SK-N-SH (cell line): ENCODE data around the gene FBXW9. TPM values are rescaled to one million over a fixed set of nuclear protein-coding genes. Genes with fewer than 3 reads are reported as not detected.
A peak's percentile ranks its signal among the peaks of the same experiment; 100 is the strongest.

Experiments used
- CTCF ChIA-PET: fragments of 300-600, 350-600 bp; formaldehyde crosslinking; extraction: SDS; loops from one replicate; lab custom pipeline; 2021; lab: Yijun Ruan, JAX
- POLR2A ChIA-PET: fragments of 350-600 bp; sonication (Branson Sonifier 250); formaldehyde crosslinking; extraction: SDS; loops from one replicate; lab custom pipeline; 2020; ENCODE audit warnings: antibody characterized with exemption, inconsistent platforms; lab: Yijun Ruan, JAX
- DNase-seq: peaks from one replicate; pipeline ENCODE4 v3.0.0; 2012
- H2AFZ ChIP-seq: fragments of 200-600 bp; sonication (generic); 2 replicates; pipeline ENCODE4 v1.8.1; 2016; ENCODE audit warnings: antibody characterized with exemption, mild to moderate bottlenecking, low read depth
- H3F3A ChIP-seq: fragments of 200-600 bp; sonication (generic); replicated peaks from 2 replicates; pipeline ENCODE3; 2016; ENCODE audit warnings: antibody characterized with exemption, mild to moderate bottlenecking; ENCODE audit not compliant: insufficient read depth
- H3K27ac ChIP-seq, 2 experiments: fragments of 200-500 bp in 1 of 2; fragments of 200-600 bp in 1 of 2; sonication (Bioruptor generic) in 1 of 2; sonication (generic), shearing (Covaris generic) in 1 of 2; 2 replicates each; pipeline versions ENCODE4 v1.5.1 to v1.6.1; 2014 to 2016; ENCODE audit warnings: low read depth in 2 of 2, inconsistent platforms in 1 of 2, low read length in 1 of 2, mild to moderate bottlenecking in 1 of 2, mixed read lengths in 1 of 2
- H3K27me3 ChIP-seq: fragments of 200-600 bp; sonication (generic), shearing (Covaris generic); 2 replicates; pipeline ENCODE4 v1.6.1; 2016; ENCODE audit warnings: mixed run types; ENCODE audit not compliant: insufficient read depth
- H3K36me3 ChIP-seq, 2 experiments: fragments of 200-500 bp in 1 of 2; fragments of 200-600 bp in 1 of 2; sonication (Bioruptor generic) in 1 of 2; sonication (generic) in 1 of 2; replicated peaks in 1 of 2; 2 replicates each; pipeline versions ENCODE3 to v1.5.1; 2014 to 2016; ENCODE audit warnings: low read length in 1 of 2, mild to moderate bottlenecking in 1 of 2; ENCODE audit not compliant: insufficient read depth in 2 of 2, control insufficient read depth in 1 of 2
- H3K4me1 ChIP-seq, 2 experiments: fragments of 200-500 bp in 1 of 2; fragments of 200-600 bp in 1 of 2; sonication (Bioruptor generic) in 1 of 2; sonication (generic), shearing (Covaris generic) in 1 of 2; 2 replicates each; pipeline versions ENCODE4 v1.5.1 to v1.6.1; 2014 to 2016; ENCODE audit warnings: low read depth in 1 of 2, low read length in 1 of 2, mixed run types in 1 of 2; ENCODE audit not compliant: insufficient read depth in 2 of 2, control insufficient read depth in 1 of 2
- H3K4me2 ChIP-seq: fragments of 200-600 bp; sonication (generic), shearing (Covaris generic); 2 replicates; pipeline ENCODE4 v1.6.1; 2017; ENCODE audit warnings: mixed run types
- H3K4me3 ChIP-seq, 2 experiments: fragments of 200-500 bp in 1 of 2; fragments of 200-600 bp in 1 of 2; sonication (Bioruptor generic) in 1 of 2; sonication (generic), shearing (Covaris generic) in 1 of 2; 2 replicates each; pipeline versions ENCODE4 v1.5.1 to v1.8.1; 2014 to 2016; ENCODE audit warnings: low read depth in 2 of 2, inconsistent platforms in 1 of 2, low read length in 1 of 2, mild to moderate bottlenecking in 1 of 2, mixed read lengths in 1 of 2, moderate library complexity in 1 of 2
- H3K79me2 ChIP-seq: fragments of 200-600 bp; sonication (generic); 2 replicates; pipeline ENCODE4 v1.8.1; 2017; ENCODE audit warnings: mild to moderate bottlenecking; ENCODE audit not compliant: insufficient read depth
- H3K9ac ChIP-seq: fragments of 200-600 bp; sonication (generic); 2 replicates; pipeline ENCODE4 v1.6.1; 2017; ENCODE audit warnings: mixed run types
- H3K9me2 ChIP-seq: fragments of 200-600 bp; sonication (generic); 2 replicates; pipeline ENCODE4 v1.6.1; 2017; ENCODE audit warnings: mixed run types
- H3K9me3 ChIP-seq: fragments of 200-600 bp; sonication (generic); 2 replicates; pipeline ENCODE4 v1.6.1; 2017; ENCODE audit warnings: mixed run types, mild to moderate bottlenecking, moderate library complexity
- H4K20me1 ChIP-seq: fragments of 200-600 bp; sonication (generic); 2 replicates; pipeline ENCODE4 v1.6.1; 2017; ENCODE audit warnings: mild to moderate bottlenecking, mixed run types; ENCODE audit not compliant: insufficient read depth
- CTCF ChIP-seq: fragments of 200-600 bp; sonication (generic); IDR thresholded peaks from 2 replicates; pipeline ENCODE4 v1.6.1; 2017; ENCODE audit warnings: antibody characterized with exemption, mild to moderate bottlenecking, moderate library complexity
- EP300 ChIP-seq, 2 experiments: IDR thresholded peaks; 2 replicates each; pipeline versions ENCODE4 v1.4.0 to v1.6.1; 2012; ENCODE audit warnings: borderline replicate concordance in 1 of 2, low read depth in 1 of 2, low read length in 1 of 2
- MXI1 ChIP-seq: IDR thresholded peaks from 2 replicates; pipeline ENCODE4 v1.6.1; 2012; ENCODE audit warnings: mild to moderate bottlenecking, low read depth, low read length, improper control_type of control experiment
- NRF1 ChIP-seq: IDR thresholded peaks from 2 replicates; pipeline ENCODE4 v1.6.1; 2012; ENCODE audit warnings: low read depth, mild to moderate bottlenecking, low read length
- PBX3 ChIP-seq: IDR thresholded peaks from 2 replicates; pipeline ENCODE4; 2012
- TAF1 ChIP-seq: IDR thresholded peaks from 2 replicates; pipeline ENCODE4 v1.6.1; 2012; ENCODE audit warnings: low read depth, mild to moderate bottlenecking, low read length, moderate library complexity, borderline replicate concordance
- TEAD4 ChIP-seq: IDR thresholded peaks from 2 replicates; pipeline ENCODE4 v1.4.0; 2012; ENCODE audit warnings: mild to moderate bottlenecking, borderline replicate concordance; ENCODE audit not compliant: insufficient read depth
- WGBS: methylation state at CpG from one replicate; pipeline ENCODE4 v1.1.6; 2017; ENCODE audit warnings: low lambda C conversion rate; 5-methylcytosine and 5-hydroxymethylcytosine counted together
- polyA plus RNA-seq, 3 experiments: library from polyadenylated mRNA; depleted of rRNA; stranded (reverse); fragments of >200 nt; gene quantifications; 2 replicates each; pipeline ENCODE4 v1.2.3, GENCODE V29; 2012

Gene FBXW9
- polyA plus RNA-seq, 1 of the 3 experiments (the other 2 are of a cell fraction), result 26.6 TPM

- Histone ChIP-seq H3K9me3 (no peaks in the 10 kb centered on the region), H3K27ac (peak overlapping the region; percentile 89), H3F3A (peaks cover 8% of the 10 kb centered on the region), H2AFZ (no peak overlapping the region), H3K27me3 (no peaks in the 10 kb centered on the region), H3K79me2 (peaks cover 74% of the 10 kb centered on the region), H3K36me3 (peaks cover 14 to 20% of the 10 kb centered on the region in 2 experiments), H3K9ac (peak overlapping the region; percentile 95), H3K4me1 (peaks cover 7 to 8% of the 10 kb centered on the region in 2 experiments; a peak in 3 of 4 replicates), H3K9me2 (no peaks in the 10 kb centered on the region), H3K4me3 (peak overlapping the region; percentile 63 to 85), H3K4me2 (peak overlapping the region; percentile 99), H4K20me1 (no peaks in the 10 kb centered on the region)
- POLR2A ChIA-PET, result interaction anchor here (0.7 to 1.7 kb wide), 4 partner anchors 16 to 72 kb away, joined by 4 to 5 read pairs (median 4); partner anchors contain the start of genes FBXW9, GET3 and JUNB
- CTCF ChIA-PET, result interaction anchor here (0.6 to 3.8 kb wide), 7 partner anchors 12 to 244 kb away, joined by 3 to 25 read pairs (median 8); partner anchors contain the start of genes GET3 and TRIR
- peak; percentile 62 for DNase-seq
- 6% methylated on average over 28 of the region's 59 CpGs for WGBS
- 0 out of 2 replicates have a peak, but pooled peaks have one; percentile 29 for TF ChIP-seq MXI1
- TF ChIP-seq TEAD4, result no peak
- 0 out of 2 replicates have a peak, but pooled peaks have one; percentile 12 for TF ChIP-seq NRF1
- no peak for TF ChIP-seq EP300 (IDR thresholded peaks at IDR 0.05; ENCODE audit: borderline replicate concordance in 1 of 2, low read depth in 1 of 2, low read length in 1 of 2)
- no peak for TF ChIP-seq CTCF
These were observed 24.6 kb upstream of the FBXW9 start for GRCh38 chr19:12720851-12721655.

GRCh38 chr19:12720296-12720695 is 23.9 kb upstream of the FBXW9 start:
- H3K27ac ChIP-seq, result peak overlapping the region; percentile 89; a peak in 3 of 4 replicates
- no peaks in the 10 kb centered on the region for H3K9me3 ChIP-seq
- peak overlapping the region; percentile 95 for H3K9ac ChIP-seq
- H3K4me2 ChIP-seq, result peak overlapping the region; percentile 99
- WGBS, result 94% methylated on average over 10 of the region's 10 CpGs
- H3K9me2 ChIP-seq, result no peaks in the 10 kb centered on the region
- ChIA-PET CTCF (interaction anchor here (1.4 to 3.7 kb wide), 3 partner anchors 38 to 156 kb away, joined by 3 to 25 read pairs (median 24); no protein-coding TSS in a partner anchor), POLR2A (no interaction called here)
- no peak overlapping the region for H2AFZ ChIP-seq
- peaks cover 7 to 8% of the 10 kb centered on the region in 2 experiments; a peak in 3 of 4 replicates for H3K4me1 ChIP-seq
- peaks cover 79% of the 10 kb centered on the region for H3K79me2 ChIP-seq
- no peaks in the 10 kb centered on the region for H3K27me3 ChIP-seq
- TF ChIP-seq TEAD4 (no peak), PBX3 (no peak), TAF1 (no peak)
- TF ChIP-seq, all 33 proteins: peak for 0
- Histone ChIP-seq H4K20me1 (no peaks in the 10 kb centered on the region), H3K4me3 (peak overlapping the region; percentile 63 to 85), H3F3A (peaks cover 8% of the 10 kb centered on the region), H3K36me3 (peaks cover 18 to 20% of the 10 kb centered on the region in 2 experiments)
- no peak for DNase-seq
